Activated CD8-positive, alpha-beta memory T cell treated with anti-CD3 and anti-CD28 coated beads, Interleukin-2, amount 50 U/mL, for 1 hour (primary cell): Measurements from ENCODE around the gene MSH4.
"Not testable (repeated sequence)": the region's sequence is repeated elsewhere in the genome, so short reads cannot be mapped to it uniquely, and the experiment has no call there.

ENCODE experiments used
- DNase-seq: peaks from one replicate; pipeline ENCODE4 v3.0.0-alpha.2; 2020; ENCODE audit errors: extremely low read depth

MSH4 gene

DNA sequence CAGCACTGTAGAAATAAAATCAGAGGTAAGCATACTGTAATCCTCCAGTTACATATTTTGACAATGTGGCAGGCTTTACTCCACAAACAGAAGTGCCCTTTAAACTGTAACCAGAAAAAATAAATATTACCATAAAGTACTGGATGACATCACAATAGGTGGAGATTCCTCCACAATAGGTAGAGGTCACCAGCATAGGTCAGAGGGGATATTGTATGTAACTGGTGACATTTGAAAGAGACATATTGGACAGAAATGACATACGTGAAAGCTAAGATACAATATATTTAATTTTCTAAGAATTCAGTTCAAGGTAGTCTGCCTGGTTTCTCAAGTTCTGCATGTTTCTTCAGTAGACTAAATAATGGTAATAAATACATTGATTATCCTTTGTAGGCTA, 135.6 kb downstream of the MSH4 start, which contains the start of gene ASB17:
Gene ASB17, minus strand, starts transcription at position 101 of the 400 bp plus-strand sequence. CDS start 113 bp downstream, outside the sequence.
- no peak for DNase-seq

- no peak for DNase-seq
These were observed 140.4 kb downstream of the MSH4 start for GRCh38 chr1:75937034-75937433.

DNA sequence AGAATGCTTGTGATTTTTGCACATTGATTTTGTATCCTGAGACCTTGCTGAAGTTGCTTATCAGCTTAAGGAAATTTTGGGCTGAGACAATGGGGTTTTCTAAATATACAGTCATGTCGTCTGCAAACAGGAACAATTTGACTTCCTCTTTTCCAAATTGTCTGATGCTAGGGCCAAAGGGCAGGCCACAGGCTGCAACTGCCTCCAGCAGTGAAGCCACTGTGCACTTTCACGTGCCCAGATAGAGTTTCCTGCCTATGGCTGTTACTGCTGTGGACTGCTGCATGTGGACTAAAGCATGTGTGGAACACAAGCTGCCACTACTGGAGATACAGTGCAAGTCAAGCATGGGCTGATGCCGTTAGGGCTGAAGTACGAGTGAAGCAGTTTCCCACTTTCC, 146.4 kb downstream of the MSH4 start:
- not testable (repeated sequence) for DNase-seq

DNA sequence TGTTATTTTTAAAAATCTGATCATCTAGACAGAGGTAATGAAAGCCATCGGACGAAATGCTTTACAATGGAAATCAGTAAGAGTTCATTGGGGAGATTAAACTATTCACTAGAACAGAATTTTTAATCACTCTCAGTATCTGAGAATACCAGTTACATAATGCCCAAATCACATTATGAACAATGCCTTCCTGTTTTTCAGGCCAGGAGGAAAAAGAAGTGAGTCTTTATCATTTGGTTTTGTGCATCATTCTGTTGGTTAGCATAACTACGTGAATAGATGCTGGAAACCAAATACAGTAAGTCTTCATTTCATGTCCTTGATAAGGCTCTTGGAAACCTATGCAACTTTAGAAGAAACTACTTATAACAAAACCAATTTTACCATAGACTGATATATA, 153.5 kb downstream of the MSH4 start:
- no peak for DNase-seq

DNA sequence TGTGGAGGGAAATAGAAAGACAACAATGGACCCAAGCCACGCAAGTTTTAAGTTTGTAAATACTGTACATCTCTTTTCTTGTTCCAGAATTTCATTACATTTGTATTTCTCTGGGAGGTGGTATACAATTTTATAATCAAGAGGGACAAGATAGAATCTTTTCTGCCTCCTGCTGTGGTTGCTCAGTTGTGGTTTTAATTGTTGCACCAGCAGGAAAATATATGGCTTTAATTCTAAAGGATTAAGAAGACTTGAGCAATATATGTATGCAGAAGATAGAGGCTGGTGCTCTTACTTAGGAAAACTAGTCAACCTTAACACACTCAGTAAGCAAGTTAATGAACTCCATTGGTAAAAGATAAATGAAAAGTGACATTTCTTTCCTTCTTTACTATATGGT, 155.3 kb downstream of the MSH4 start:
- DNase-seq = no peak

DNA sequence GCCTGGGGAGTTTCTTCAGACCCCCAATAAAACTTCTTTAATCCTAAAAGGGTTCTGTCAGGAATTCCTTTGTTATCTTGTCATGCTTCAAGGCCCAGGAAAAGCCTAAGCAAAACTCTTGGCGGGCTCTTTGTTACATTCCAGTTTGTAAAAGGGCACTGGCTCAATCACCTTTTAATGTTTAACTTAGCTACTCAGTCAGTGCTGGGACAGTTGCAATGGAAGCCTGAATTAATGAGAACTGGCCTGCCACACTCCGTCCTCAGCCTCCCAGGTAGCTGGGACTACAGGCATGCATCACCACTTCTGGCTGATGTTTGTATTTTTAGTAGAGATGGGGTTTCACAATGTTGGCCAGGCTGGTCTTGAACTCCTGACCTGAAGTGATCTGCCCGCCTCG, 156.8 kb downstream of the MSH4 start:
- DNase-seq = no peak

- no peak for DNase-seq
These were observed 157.9 kb downstream of the MSH4 start for GRCh38 chr1:75954586-75954985.
